OCI-LY3 (cell line): Measurements from ENCODE around the gene CARD19.

Experiments used
- CTCF ChIP-seq: fragments of 200-600, 300-600 bp; sonication (generic); IDR thresholded peaks from 2 replicates; pipeline ENCODE4 v1.5.1; 2014; ENCODE audit warnings: antibody characterized with exemption, low read length, low read depth
- EZH2phosphoT487 ChIP-seq: fragments of 200-600 bp; shearing (Covaris generic); IDR thresholded peaks from 2 replicates; pipeline ENCODE4 v1.6.1; 2018; ENCODE audit warnings: antibody characterized with exemption, mixed run types, low read depth

DNA sequence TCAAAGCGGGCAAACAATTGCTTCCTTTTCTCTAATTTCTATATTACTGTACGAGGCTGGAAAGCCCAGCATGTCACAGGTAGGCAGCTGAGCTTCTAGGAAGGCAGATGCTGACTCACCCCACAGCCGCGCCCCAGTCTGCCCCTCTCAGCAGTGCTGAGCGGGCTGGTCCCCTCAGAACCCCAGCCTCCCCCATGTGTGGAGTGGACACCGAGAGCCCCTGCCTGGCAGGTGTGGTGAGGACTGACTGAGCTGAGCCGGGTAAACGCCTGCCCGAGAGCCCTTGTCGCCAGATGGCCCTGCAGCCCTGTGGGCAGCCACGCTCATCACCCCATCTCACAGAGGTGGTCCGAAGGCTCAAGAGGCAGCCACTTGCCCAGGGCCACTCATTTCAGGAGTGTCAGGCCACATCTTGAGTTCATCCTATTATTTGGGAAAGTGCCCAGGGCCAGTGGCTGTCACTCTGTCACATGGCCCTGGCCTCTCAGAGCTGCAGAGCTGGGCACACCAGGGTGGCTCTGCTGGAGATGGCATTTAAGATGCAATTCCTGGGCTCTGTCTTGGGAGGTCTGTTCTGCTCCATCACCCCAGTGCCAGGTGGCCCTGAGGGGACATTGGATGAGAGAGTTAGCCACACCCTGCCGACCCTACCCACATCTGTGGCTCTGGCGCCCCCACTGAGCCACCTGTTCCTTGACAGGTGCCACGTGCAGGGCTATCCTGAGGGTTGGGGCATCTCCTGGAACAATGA, 12.4 kb downstream of the CARD19 start:
- TF ChIP-seq CTCF, result no peak
- no peak for TF ChIP-seq EZH2phosphoT487
